GM19455 (cell line): ENCODE results near the gene CMKLR1.

Experiments used
- ATAC-seq: cut with Tn5 transposase; IDR thresholded peaks from one replicate; pipeline ENCODE4 v1.9.1; 2021; ENCODE audit not compliant: unreplicated experiment

The CMKLR1 gene

DNA sequence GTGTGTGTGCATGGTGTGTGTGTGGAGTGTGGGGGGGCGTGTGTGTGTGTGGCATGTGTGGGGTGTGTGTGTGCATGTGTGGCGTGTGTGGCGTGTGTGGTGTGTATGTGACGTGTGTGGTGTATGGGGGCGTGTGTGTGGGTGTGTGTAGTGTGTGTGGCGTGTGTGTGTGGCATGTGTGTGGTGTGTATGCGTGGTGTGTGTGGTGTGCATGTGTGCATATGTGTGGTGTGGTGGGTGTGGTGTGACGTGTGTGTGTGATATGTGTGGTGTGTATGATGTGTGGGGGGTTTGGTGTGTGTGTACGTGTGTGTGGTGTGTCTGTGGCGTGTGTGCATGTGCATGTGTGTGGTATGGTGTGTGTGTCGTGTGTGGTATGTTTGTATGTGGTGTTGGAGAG lies 24.1 kb upstream of the CMKLR1 start:
- no peak for ATAC-seq

DNA sequence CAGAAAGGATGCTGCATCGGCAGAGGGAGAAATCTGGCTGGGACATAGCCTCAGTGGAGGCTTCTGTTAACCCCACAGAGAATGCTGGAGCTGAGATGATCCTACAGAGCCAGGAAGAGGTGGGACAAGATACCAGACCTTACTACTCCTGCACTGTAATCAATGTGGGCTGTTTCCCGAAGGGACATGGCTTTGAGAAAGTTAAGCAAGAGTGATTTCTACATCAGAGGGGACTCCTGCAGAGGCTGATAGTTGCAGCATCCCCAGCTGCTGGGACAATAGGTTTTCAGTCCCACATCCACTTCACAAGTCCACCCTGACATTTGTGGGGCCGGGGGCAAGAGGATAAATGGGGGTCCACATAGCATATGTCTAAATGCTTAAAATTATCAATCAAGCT lies 22.5 kb upstream of the CMKLR1 start:
- no peak for ATAC-seq

DNA sequence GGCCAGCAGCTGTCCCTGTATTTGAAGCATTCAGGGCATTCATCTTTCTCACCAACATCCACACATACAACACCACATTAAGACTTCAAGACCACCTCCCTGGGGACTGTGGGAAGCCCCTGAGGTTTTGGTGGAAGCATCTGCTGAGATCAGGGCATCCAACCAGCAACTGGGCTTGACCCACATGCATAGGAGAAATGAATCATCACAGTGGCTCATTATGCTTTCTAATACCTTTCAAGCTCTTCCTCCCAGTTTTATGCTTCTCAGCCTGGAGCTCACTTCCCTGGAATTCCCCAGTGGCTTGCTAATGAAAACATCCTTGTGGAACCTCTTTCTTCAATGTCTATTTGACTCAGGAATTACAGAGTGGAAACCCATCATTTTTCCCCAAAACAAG lies 21.4 kb upstream of the CMKLR1 start:
- no peak for ATAC-seq

DNA sequence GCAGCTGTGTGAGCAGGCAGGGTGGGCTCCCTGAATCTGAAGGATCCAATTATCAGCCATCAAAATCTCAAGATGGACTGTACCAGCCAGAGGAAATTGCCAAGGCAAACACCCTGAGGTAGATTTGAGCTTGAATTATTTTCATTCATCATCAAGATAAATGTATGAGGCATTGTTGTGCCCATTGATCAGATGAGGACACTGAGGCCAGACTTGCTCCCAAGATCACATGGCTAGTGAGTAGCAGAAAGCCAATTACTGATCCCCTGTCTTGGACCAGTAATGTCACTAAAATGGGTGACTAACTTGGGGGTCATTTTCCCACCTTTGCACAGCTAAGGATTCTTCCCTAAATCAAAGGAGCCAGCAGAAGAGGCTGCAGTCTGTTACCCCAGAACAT lies 20.9 kb upstream of the CMKLR1 start:
- ATAC-seq, result no peak

DNA sequence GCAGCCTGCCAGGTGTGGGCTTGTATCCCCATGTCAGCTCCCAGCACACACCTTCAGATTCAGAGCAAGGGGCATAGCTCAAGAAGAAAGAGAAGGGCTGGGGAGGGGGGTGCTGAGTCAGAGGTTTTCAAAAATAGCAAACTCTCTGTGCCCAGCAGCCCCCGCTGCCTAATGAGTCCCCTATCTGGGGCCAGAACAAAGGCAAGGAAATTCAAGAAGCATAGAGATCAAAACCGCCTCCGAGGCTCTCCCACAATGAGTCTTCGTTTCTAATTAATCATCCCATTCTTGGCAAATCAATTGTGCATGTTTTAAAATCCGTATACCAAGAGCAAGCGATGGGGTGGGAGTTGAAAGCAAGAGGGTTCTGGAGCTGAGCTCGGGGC lies 19.5 kb upstream of the CMKLR1 start:
- no peak for ATAC-seq

DNA sequence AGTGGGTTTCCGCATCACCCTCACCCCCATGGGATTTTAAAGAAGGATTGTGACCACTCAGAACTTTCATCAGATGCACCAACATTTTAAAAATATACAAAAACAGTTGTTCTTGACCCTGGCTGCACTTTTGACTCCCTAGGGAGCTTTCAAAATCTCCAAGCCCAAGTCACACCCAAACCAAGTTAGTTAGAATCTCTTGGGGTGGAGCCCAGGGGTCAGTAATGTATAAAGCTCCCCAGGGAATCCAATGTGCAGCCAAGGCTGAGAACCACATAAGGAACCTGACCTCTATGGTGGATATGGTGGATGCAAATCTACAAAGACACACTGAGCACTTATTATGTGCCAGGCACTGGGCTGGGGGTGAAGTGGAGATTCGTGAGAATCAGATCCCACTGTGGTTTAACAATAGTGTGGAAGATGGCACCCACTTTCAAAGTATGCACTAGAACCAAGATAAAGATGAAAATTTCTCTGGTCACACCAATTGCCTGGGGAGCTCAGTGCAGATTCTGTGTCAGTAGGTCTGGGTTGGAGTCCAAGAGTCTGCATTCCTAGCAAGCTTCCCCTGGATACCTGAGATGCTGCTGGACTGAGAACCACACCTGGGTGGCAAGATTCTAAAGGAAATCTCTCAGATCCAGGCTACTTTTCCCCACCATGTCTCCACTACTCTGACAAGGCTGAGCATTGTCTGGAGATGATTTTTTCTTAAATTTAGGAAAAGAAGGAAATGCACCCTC lies 18.9 kb upstream of the CMKLR1 start:
- no peak for ATAC-seq

DNA sequence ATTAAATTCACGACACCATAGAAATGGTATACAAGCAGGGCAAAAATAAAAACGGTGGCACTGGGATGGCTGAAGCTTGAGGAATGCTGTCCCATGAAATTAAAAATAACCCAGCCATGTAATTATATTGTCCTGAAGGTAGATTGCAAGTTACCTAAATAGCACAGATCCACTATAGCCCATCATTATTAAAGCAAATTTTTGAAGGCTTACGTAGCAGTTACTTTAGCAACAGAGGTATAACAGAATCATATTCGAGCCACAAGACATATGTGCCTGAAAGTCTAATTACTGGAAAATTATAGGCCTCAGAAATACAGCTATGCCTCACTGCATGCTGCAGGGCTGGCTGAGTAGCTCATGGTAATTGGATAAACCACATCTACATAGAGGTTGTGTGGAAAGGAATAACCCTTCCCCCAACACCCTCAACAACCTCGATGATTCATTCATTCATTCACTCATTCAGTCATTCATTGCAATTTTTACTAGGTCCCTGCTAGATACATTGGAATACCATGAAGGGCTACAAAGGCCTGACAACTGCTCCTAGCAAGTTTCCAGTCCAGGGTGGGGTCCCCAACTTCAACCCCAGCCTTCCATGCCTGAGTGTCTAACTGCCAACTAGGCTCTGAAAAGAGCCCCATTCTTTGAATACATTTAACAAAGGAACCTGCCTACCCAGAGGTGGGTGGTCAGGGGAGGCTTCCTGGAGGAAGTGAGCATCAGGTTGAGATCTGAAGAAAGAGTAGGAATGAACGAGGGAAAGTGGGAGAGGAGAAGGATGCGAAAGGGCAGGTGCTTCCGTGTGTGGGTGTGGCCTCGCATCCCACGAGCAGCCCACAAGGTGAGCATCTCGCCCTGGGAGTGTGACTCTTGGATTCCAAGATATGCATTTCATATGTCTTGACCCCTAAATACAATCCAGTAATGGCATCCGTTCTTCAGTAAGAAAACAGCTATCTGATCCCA lies 18.0 kb upstream of the CMKLR1 start:
- ATAC-seq, result no peak

DNA sequence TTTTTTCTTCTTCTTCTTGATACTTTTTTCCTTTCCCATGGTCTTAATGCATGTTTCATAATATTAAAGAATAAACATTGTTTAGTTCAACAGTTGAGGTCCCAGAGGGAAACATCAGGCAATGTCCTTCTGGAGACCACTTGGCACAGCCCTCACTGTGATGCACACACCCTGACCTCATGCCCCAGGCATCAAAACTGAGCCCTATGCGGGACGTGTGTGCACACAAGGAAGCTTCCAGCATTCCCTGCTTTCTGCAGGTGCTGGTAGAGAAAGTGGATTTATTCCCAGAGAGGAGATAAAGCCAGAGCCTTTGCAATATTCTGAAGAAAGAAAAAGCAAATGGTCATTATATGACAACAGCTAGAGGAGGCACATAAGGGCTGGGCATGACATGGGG lies 16.0 kb upstream of the CMKLR1 start:
- no peak for ATAC-seq

DNA sequence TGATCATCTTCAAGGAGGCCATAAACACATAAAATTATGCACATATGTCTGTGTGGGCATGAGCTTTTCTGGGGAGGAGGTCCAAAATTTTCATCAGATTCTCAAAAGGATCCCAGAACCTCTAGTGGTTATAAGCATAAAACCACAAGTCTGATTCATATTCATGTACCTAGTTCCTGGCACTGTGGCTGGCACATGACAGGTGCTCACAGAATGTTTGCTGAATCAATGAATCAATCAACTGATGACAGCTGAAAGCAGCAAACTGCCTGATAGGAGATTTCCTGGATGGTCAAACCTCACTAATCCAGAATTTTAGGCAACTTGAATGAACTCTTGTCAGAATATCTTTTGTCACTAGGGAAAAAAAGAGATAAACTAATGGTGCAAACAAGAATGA lies 13.5 kb upstream of the CMKLR1 start:
- no peak for ATAC-seq

DNA sequence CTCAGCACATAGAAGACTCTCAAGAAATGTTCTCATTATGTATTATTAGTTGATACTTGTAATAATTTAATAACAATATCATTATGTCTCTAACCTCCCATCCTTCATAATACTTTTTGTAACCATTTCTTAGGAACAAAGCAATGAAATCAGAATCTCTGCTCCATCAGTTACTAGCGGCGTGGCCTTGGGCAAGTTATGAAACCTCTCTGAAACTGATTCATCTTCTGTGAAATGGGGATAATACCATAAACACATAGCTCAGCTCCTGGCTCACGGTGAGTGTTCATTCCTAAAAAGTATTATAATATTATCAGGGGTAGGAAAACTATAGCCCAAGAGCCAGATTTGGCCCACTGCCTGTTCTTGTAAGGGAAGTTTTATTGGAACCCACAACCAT lies 11.4 kb upstream of the CMKLR1 start:
- ATAC-seq, result no peak

DNA sequence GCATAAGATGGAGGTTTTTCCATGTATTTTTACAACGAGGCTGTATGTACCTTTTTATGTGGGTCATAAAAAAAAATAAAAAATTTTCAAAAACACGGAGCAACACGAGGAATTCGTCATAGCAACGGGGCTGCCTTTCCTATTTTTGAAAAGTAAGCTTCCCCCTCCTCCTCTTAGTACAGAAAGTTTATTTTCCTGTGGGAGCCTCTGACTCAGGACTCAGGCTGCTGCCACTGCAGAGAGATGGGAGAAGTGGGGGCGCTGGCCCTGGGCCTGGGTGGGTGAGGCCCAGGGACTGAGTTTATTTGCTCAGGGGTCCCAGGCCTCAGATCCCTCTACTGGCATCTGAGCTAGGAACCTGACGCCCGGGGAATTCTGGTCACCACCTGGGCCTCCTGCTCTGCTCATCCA lies 10.2 kb upstream of the CMKLR1 start:
- ATAC-seq, result no peak

DNA sequence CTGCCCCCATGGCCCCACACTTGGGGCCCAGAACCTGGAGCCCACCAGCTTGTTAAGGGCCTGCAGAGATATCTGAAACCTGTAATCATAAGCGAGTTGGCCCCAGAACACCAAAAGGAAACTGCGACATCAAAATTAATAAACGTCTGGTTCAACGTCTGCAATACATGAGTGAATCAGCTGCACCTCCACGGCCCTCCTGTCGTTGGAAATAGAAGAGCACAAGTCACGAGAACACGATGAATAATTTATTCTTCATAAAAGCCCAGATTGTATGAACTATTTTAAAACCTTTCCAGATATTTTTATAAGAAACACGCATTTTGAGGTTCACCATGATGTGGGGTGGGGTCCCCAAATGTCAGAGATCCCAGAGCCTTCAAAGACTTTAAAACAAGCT lies 9.7 kb upstream of the CMKLR1 start:
- ATAC-seq, result no peak

DNA sequence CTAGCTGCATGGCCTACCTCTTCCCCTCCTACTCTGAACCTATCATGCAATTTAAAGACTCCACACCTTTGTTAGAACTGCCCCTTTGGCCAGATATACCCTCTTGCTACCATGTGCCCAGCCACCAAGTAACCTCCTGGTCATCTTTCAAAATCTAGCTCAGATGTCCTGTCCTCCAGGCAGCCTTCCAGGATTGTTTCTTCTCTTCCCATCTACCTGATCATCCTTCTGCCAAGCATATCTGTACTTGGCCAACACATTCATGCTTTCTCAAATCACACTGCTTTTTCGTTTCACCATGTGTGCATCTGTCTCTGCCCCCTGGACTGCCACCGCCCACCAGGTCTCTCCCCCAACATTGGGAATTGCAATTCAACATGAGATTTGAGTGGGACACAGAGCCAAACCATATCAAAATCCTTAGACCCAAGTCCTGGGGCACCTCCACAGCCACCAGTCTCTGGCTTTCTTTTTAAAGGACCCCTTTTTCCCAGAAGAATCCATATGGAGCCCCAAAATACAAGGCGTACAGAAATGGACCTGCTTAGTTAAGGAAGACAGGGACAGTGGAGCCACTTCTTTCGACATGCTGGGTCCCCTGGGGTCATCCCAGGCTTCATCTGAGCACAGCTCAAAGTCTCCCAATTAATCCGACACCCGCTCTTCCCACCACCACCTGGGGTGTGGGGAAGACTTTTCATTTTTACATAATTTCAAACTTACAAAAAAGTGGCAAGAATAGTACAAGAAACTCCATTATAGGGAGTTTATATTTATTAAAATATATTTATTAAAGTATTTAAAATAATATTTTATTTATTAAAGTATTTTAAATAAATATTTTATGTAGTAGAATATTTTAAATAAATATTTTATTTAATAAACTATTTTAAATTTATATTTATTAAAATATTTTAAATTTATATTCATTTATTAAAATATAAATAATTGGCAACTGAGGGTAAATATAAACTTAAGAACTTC lies 7.9 kb upstream of the CMKLR1 start:
- ATAC-seq, result no peak

DNA sequence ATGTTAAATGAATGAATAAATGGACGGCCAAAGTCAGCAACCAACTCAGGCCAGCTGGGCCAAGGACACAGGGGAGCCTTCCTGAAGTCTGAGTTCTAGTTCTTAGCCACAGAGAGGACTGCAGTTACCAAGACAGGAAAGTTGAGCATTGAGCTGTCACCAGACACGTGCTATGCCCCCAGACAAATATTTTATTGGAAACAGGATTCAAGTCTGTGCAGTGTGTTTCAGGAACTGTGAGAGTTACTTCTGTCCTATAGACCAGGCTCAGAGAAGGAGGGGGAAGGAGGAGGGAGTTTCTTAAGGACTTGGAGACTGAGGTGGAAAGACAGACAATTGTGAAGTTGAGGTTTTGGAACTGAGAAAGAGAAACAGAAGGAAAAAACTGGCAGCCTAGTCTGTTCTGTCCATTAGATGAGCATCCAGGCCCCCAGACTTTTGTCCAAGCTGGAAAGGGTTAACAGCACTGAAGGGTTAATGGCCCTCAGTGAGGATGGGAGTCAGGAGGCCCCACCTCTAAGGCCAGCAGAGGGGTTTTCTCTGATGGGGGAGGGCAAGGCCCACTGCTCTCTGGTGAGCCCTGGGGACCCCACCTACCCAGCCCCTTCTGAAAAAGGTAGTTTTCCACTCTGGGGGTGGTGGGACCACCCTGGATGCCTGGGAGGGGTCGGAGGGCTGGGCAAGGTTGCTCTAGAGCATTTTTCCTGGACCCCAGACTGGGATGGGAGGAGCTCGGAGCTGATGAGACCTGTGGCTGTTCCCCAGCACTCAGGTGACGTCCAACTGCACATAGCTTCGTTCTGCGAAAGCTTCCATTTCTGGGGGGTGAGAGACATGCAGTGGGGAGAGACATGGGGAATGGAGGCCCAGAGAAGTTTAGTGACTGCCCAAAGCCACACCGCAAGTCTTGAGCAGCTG lies 6.9 kb upstream of the CMKLR1 start:
- no peak for ATAC-seq

DNA sequence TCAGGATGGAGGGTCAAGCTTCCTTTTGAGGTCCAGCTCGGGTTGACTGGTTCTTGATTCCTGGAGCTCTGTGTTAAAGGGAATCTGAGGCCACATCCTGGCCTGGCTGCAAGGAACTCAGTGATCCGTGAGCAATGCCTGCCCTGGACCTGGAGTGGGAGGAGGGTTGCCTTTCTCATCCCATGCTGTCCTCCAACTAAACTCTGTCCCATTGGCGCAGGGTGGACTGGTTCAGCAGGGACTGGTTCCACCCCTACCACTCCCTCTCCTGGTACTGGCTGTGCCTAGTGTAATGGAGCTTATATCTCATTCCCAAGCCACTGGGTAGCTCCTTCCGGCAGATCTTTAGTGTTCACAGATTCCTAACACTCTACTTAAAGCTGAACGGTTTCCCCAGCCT lies 3.9 kb upstream of the CMKLR1 start:
- no peak for ATAC-seq

DNA sequence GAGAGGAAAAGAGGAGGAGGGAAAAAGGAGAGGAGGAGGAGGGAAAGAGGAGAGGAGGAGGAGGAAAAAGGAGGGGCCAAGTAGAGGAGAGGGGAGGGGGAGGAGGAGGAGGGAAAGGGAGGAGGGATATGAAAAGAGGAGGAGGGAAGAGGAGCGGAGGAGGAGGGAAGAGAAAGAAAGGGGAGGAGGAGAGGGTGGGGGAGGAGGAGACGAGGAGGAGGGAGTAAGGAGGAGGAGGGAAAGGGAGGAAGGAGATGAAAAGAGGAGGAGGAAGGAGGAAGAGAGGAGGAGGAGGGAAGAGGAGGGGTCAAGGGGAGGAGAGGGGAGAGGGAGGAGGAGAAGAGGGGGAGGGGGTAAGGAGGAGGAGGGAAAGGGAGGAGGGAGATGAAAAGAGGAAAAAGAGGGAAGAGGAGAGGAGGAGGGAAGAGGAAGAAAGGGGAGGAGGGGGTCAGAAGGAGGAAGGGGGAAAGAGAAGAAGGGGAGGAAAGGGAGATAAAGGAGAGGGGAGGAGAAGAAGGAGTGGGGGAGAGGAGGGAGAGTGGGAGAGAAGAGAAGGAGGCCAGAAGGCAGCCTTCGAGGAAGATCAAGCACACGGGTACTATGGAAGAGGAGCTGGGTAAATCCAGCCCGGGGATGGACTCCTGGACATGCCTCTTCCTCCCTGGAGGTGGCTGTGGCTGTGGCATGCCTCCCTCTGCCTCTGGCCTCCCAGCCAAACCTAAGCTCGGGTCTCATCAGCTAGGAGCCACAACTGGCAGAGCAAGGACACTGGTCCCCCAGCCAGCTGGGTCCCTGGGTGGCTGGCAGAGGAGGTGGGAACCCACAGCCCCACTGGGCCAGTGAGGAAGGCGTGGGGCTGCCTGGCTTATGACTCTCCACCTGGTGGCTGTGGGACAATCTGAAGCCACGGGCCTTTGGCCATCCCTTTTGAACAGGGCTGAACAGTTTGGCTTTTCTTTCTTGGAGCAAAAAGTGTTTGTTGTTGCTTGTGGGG lies 3.0 kb upstream of the CMKLR1 start:
- ATAC-seq, result no peak

DNA sequence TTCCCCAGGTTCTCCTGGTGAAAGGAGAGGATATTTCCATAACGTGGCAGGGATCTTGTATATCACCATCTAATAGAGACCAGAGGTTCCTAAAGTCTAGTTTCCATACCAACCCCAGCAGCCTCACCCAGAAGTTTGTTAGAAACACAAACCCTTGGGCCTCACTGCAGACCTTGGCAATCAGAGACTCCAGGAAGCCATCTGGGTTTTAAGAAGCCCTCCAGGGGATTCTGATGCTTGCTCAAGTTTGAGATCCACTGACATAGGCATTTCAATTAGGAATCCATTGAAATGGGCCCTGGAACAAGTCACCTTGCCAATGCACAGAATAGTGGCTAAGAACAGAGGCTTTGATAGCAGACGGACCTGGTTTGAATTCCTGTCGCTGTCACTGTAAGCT lies 2.2 kb upstream of the CMKLR1 start:
- no peak for ATAC-seq

DNA sequence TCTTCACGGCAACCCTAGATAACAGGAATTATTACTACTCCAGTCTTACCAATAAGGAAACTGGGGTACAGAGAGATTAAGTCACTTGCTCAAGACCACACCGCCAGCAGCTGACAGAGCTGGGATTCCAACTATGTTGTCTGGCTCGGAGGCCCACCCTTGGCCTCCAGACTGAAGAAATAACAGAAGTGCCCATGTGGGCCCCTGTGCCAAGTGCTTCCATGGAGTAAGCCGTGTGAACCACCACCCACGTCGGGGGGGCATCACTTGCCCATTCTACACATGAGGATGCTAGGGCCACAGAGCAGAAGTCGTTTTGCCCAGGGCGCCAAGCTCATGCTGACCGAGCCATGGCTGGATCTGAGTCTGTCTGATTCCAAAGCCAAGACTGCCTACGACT lies 926 bp upstream of the CMKLR1 start:
- no peak for ATAC-seq
